SIG-M5 (cell line): ENCODE measurements around the gene VPS13A.

Source experiments
- DNase-seq: peaks from one replicate; lab custom pipeline; 2025; lab: John Stamatoyannopoulos, UW

VPS13A gene

DNA sequence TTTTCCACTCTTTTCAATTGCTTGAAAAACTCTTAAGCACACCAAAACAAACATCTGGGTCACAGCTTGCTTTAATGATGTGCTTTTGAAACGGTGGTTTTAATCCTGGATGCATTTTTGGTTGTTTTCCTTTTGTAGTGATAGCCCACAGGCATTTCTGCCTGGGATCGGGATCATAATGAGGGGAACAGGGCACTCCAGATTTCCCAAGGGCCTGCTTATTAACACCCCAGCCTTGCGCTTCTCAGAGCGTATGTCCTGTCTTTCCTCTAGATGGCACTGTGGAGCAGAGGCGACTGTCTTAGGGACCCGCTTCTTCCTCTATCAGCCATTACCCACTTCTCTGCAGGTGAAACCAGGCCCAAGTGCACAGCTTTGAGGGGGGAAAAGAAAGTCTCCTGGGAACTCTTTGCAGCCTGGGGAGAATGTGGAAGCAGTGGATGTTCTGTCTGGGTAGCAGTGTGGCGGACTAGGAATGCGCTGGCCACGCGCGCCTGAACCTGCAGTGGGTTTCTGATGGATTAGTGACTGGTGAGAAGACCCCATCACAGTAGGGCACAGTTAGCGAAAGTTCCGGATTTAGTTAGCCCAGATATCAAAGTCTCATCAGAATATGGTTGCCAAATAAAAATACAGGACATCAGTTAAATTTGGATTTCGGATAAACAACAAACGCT, 280.7 kb downstream of the VPS13A start:
- DNase-seq, result no peak

DNA sequence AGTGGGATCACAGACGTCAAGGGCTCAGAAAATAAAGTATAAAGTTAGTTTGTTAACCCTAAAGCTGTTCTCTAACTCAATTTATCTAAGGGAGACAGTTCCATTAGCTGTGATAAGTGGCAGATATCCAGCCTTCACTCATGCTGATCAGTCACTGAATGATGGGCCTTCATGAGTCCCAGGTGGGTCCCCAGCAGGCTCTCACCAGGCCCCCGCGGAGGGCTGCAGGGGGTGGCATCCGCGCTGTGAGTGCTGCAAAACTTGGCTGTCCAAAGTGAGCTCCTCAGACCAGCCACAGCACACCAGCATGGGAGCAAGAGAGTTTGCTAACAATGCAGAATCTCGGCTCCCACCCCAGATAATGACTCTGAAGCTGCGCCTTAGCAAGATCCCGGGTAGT, 283.6 kb downstream of the VPS13A start:
- DNase-seq, result no peak

DNA sequence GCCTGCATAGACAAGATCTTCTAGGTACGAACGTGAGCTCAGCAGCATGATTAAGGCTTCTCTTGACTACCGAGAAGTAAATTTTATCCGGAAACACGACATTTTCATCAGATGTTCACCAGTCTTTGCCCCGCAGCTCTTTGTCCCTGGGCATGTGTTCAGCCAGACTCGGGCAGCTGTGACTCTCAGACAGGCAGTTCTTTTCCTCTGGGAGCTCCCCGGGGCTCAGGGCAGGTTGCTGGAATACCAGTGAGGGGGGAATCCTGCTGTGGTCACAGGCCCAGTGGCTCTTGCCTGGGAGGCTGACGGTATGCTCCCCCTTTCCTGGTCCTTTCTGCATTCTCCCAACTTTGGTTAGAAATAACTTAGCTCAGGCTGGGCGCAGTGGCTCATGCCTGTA, 284.7 kb downstream of the VPS13A start:
- no peak for DNase-seq

DNA sequence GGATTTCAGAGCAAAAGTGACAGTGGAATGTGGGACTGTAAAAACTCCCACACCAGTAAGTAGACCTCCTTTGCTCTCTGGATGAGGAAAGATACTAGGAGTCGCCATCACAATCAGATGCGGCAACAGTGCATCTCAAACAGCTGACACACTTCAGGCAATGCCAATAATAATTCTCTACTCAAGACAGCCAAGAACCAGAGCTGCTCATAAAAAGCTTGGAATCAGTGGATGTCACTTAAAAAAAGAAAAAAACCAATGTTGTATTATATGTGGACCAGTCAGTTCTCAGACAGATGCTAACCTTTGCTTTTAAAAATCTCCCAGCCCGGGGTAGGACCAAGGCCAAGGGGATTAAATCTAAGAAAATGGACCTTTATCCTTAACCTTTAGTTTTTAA, 285.8 kb downstream of the VPS13A start:
- DNase-seq, result no peak

DNA sequence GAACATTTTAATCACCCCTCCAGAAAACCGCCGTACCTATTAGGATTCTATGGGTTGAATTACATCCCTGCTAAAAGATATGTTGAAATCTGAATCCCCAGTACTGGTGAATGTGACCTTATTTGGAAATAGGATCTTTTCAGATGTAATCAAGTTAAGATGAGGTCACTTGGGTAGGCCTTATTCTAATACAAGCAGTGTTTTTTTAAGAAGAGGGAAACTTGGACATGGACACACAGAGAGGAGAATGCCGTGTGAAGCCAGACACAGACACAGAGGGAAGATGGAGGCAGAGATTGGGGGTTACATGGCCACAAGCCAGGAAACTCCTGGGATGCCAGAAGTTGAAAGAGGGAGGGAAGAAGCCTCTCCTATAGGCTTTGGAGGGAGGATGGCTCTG, 287.3 kb downstream of the VPS13A start:
- DNase-seq, result no peak

DNA sequence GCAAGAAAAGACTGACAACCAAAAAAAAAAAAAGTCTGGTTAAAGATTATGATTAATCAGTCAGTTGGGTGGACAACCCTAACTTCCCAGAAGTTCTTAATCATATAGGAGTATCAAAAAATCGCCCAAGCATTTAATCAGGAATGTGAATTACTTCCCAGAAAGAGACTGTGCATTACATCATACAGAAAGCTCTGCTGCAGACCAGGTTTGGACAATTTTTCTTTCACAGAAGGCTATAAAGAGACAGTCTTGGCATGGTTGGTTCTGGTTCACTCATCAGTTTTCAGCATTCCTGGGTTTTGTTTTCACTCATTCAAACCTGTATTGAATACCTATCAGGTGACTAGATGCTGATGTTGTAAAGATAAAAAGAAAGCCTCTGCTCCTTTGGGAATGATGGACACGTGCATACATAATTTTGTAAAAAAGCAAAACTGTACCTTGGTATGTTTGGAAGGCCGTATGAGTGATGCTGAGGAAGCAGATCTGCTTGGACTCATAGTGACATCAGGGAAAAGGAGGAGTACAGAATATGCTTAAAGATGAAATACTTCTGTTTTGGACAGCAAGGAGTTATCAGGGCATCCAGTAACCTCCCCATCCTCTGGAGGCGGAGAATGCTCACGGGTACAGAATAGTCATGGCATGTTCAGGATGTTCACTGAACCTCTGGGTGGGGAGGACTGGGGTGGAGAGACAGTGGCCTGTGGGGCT, 292.3 kb downstream of the VPS13A start:
- no peak for DNase-seq
